HG02884 (cell line): ENCODE results near the gene CAPSL.
"Not testable (repeated sequence)": the region's sequence is repeated elsewhere in the genome, so short reads cannot be mapped to it uniquely, and the experiment has no call there.

Experiments
- ATAC-seq: cut with Tn5 transposase; IDR thresholded peaks from one replicate; pipeline ENCODE4 v1.9.1; 2021; ENCODE audit warnings: mild to moderate bottlenecking, moderate library complexity; ENCODE audit not compliant: unreplicated experiment

The CAPSL gene

DNA sequence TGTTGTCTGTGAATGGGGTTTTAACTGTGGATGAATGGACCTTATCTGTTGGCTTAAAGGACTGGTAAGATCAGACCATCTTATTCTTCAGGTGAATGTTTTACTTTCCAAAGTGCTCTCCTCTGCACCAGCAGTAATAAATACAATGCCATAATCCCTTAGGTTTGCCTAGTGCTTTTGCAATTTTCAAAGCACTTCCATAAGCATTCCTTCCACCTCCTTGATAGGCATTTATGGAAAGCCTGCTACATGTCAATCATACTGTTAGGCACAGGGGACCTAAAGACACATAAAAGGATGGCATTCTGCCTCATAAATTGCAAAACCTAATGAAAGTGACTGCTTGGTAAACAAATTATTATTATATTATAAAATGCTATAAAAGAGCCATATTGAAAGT, 60.3 kb downstream of the CAPSL start:
- no peak for ATAC-seq

DNA sequence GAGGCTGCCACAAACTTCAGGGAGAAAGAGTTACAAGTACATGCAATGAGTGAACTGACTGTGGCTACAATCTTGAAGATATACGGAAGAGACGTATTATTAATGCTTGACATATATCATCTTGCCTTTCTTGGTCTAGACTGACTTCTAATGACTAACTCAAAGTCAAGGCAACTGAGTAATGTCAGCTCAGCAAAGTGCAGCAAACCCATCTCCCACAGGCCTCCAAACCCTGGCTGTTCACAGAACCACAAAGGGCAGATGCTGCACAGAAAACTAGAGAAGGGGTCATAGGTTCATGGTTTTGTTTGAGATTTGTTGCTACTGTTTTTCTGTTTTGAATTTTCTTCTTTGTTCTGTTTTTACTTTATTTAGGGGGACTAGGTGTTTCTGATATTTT, 60.8 kb downstream of the CAPSL start:
- peak; percentile 45 for ATAC-seq

GRCh38 chr5:35876922-35877321, 61.5 kb downstream of the CAPSL start:
- ATAC-seq, result no peak

- ATAC-seq, result peak; percentile 62
These were observed 62.0 kb downstream of the CAPSL start for GRCh38 chr5:35876454-35876853.

- no peak for ATAC-seq
These were observed 67.8 kb downstream of the CAPSL start for GRCh38 chr5:35870605-35871004.

GRCh38 chr5:35869685-35870277, 68.6 kb downstream of the CAPSL start:
- ATAC-seq, result no peak

- ATAC-seq, result no peak
These were observed 70.4 kb downstream of the CAPSL start for GRCh38 chr5:35867998-35868397.

GRCh38 chr5:35863159-35863558, 75.3 kb downstream of the CAPSL start:
- ATAC-seq, result no peak

- no peak for ATAC-seq
These were observed 76.3 kb downstream of the CAPSL start for GRCh38 chr5:35862126-35862525.

- no peak for ATAC-seq
These were observed 76.7 kb downstream of the CAPSL start for GRCh38 chr5:35861718-35862117.

DNA sequence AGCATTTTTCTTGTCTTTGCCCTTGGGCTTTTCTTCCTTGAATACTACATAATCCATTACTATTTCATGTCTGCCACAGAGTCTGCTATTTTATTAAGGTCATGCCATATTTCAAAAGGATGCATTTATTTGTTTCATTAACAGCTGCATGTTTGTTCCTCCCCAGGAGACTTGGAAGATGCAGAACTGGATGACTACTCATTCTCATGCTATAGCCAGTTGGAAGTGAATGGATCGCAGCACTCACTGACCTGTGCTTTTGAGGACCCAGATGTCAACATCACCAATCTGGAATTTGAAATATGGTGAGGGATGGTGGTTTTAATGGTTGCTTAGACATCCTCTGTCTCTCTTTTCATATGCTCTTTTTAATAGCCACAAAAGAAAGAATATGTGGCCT, 77.7 kb downstream of the CAPSL start:
- no peak for ATAC-seq

- ATAC-seq, result no peak
These were observed 79.2 kb downstream of the CAPSL start for GRCh38 chr5:35859101-35859661.

DNA sequence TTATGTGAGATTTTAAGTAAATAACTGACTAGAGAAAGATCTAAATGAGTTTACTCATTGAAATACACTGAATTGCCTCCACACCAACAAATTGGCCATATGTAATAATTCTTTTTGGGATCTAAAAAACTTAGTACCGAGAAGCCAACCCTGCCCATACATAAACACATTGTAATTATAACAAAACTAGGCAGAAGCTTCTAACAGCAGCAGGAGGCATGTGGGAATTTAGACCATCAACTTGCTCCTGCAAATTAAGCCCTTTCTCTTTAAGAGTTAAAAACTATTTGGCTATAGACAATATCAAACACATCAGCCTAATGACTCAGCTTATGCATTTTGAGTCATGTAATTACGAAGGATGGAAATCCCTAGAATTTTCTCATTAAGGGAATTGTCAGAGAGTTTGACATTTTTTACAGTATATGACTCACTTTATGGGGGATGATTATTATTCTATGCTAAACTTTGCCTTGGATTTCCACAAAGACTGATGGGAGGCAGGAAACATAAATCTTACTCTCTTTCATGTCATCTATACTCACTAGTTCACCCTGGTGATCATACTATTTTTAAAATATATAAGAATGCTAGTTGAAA, 80.7 kb downstream of the CAPSL start:
- no peak for ATAC-seq

DNA sequence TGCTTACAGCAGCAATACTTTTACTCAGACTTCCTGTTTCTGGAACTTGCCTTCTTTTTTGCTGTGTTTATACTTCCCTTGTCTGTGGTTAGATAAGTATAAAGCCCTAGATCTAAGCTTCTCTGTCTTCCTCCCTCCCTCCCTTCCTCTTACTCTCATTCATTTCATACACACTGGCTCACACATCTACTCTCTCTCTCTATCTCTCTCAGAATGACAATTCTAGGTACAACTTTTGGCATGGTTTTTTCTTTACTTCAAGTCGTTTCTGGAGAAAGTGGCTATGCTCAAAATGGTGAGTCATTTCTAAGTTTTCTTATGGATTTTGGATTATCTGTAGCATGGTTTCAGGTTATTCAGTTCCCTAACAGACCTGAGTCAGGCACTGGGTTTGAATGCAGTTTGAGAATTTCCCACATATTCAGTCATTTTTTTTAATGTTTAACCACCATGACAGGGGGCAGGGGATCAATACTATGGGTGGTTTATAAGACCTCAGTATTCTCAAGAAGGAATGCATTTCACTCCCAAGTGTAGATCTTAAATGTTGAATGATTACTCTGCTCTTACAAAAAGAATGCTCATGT, 81.6 kb downstream of the CAPSL start, which contains the start of gene IL7R:
Gene IL7R (plus strand): TSS at position 127 of the 587 bp plus-strand sequence. CDS start 87 bp downstream, at position 214.
- ATAC-seq, result peak; percentile 50

DNA sequence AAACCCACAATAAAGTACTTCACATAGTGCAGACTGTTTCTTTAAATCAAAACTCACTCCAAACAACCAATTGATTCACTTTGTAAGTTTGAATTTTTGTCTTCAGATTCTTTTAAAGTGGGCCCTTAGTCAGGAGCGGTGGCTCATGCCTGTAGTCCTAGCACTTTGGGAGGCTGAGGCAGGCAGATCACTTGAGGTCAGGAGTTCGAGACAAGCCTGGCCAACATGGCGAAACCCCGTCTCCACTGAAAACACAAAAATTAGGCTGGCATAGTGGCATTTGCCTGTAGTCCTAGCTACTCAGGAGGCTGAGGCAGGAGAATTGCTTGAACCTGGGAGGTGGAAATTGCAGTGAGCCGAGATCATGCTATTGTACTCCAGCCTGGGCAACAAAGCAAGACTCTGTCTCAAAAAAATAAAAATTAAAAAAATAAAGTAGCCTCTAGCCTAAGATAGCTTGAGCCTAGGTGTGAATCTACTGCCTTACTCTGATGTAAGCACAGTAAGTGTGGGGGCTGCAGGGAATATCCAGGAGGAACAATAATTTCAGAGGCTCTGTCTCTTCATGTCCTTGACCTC, 82.1 kb downstream of the CAPSL start:
- not testable (repeated sequence) for ATAC-seq

GRCh38 chr5:35855187-35855586, 83.2 kb downstream of the CAPSL start:
- ATAC-seq, result no peak
